Lower leg skin (tissue), 4 donors: Measurements from ENCODE around the gene NIFK. TPM values are rescaled to one million over a fixed set of nuclear protein-coding genes. Genes with fewer than 3 reads are reported as not detected.
"Not testable (repeated sequence)": the region's sequence is repeated elsewhere in the genome, so short reads cannot be mapped to it uniquely, and the experiment has no call there.

Source experiments
- DNase-seq, 2 donors: peaks; one replicate each; pipeline ENCODE4 v3.0.0-alpha.2; 2019; ENCODE audit warnings: low spot score in 2 of 2
- H3K4me3 ChIP-seq: fragments of 200-600 bp; sonication (generic); 2 replicates; pipeline ENCODE4 v1.5.1; 2017; ENCODE audit warnings: mild to moderate bottlenecking, low read depth; ENCODE audit not compliant: poor library complexity, severe bottlenecking
- CTCF ChIP-seq, 3 donors: fragments of 450-650 bp; IDR thresholded peaks; one replicate each; pipeline ENCODE4 v1.5.1; 2016; ENCODE audit warnings: antibody characterized with exemption in 3 of 3, mild to moderate bottlenecking in 3 of 3, moderate library complexity in 2 of 3
- POLR2A ChIP-seq, 2 donors: fragments of 450-650 bp; IDR thresholded peaks; one replicate each; pipeline ENCODE4 v1.6.1; 2016 to 2017; ENCODE audit warnings: antibody characterized with exemption in 2 of 2, mild to moderate bottlenecking in 1 of 2, moderate library complexity in 1 of 2
- WGBS, 2 donors: methylation state at CpG; one replicate each; pipeline ENCODE4 v1.1.5; 2018; 5-methylcytosine and 5-hydroxymethylcytosine counted together
- intact Hi-C: fragments of 100-400 bp; cut with DNase I; formaldehyde crosslinking; loops from one replicate; pipeline ENCODE4 v1.15.0; 2023; ENCODE audit warnings: low total_unique reads
- total RNA-seq, 4 donors: library from RNA; depleted of rRNA; stranded (reverse); fragments of >200 nt; gene quantifications; one replicate each; pipeline ENCODE4 v1.1.0, GENCODE V29; 2016

The NIFK gene
- total RNA-seq, 4 donors from 2014 or later, result 46.8 to 94.0 (median 49.4) TPM

- H3K4me3 ChIP-seq, result no peak overlapping the region
- 53 to 55% methylated on average over 9 of the region's 9 CpGs for WGBS, 2 donors
- intact Hi-C loops, result no loop called here
- TF ChIP-seq POLR2A (IDR thresholded peaks at IDR 0.05) (no peak), CTCF (IDR thresholded peaks at IDR 0.05) (no peak)
- no peak for DNase-seq
Observed at GRCh38 chr2:121707344-121707919, 29.2 kb downstream of the NIFK start.

- 87 to 92% methylated on average over 4 of the region's 4 CpGs for WGBS, 2 donors
- intact Hi-C loops, result no loop called here
- TF ChIP-seq POLR2A (IDR thresholded peaks at IDR 0.05), result no peak
- TF ChIP-seq CTCF (IDR thresholded peaks at IDR 0.05), result no peak
- DNase-seq, result no peak
- H3K4me3 ChIP-seq, result no peak overlapping the region
Observed at GRCh38 chr2:121705958-121706357, 30.7 kb downstream of the NIFK start.

GRCh38 chr2:121705390-121705789, 31.3 kb downstream of the NIFK start:
- intact Hi-C loops, result no loop called here
- DNase-seq, result peak in 1 of 2 donors; percentile 63
- no peak for TF ChIP-seq POLR2A (IDR thresholded peaks at IDR 0.05)
- H3K4me3 ChIP-seq, result no peak overlapping the region
- WGBS, 2 donors, result 76 to 85% methylated on average over 8 of the region's 8 CpGs

- intact Hi-C loops, DNase-seq: not testable (repeated sequence)
Observed at GRCh38 chr2:121701761-121702160, 34.9 kb downstream of the NIFK start.

GRCh38 chr2:121699421-121700333, 37.0 kb downstream of the NIFK start:
- TF ChIP-seq POLR2A (IDR thresholded peaks at IDR 0.05), result no peak
- no peak for TF ChIP-seq CTCF (IDR thresholded peaks at IDR 0.05)
- DNase-seq, result peak; percentile 36 to 53
- no peak overlapping the region for H3K4me3 ChIP-seq
- intact Hi-C loops, result no loop called here
- WGBS, 2 donors, result 40 to 46% methylated on average over 18 to 19 of the region's 19 CpGs

More at GRCh38 chr2:121701761-121702160, 34.9 kb downstream of the NIFK start:
- H3K4me3 ChIP-seq, result not testable (repeated sequence)

- intact Hi-C loops, result no loop called here
- H3K4me3 ChIP-seq, result no peak overlapping the region
- WGBS, 2 donors, result 84 to 91% methylated on average over 11 of the region's 11 CpGs
- DNase-seq, result no peak
- TF ChIP-seq POLR2A (IDR thresholded peaks at IDR 0.05) (no peak), CTCF (IDR thresholded peaks at IDR 0.05) (no peak)
Observed at GRCh38 chr2:121698318-121698930, 38.3 kb downstream of the NIFK start.
